IPS-15b (cell line): ENCODE data around the gene PDE4C.
"Not testable (repeated sequence)": the region's sequence is repeated elsewhere in the genome, so short reads cannot be mapped to it uniquely, and the experiment has no call there.

Experiments used
- H3K27me3 ChIP-seq: one replicate; pipeline ENCODE4 v1.6.1; 2013; ENCODE audit warnings: low read length; ENCODE audit not compliant: control insufficient read depth, insufficient read depth
- H3K36me3 ChIP-seq: one replicate; pipeline ENCODE4 v1.6.1; 2013; ENCODE audit warnings: low read length; ENCODE audit not compliant: control insufficient read depth, insufficient read depth
- H3K4me1 ChIP-seq: one replicate; pipeline ENCODE4 v1.6.1; 2013; ENCODE audit warnings: mild to moderate bottlenecking, low read length; ENCODE audit not compliant: control insufficient read depth, insufficient read depth
- H3K4me3 ChIP-seq: one replicate; pipeline ENCODE4 v1.5.1; 2013; ENCODE audit warnings: low read depth, low read length
- H3K9ac ChIP-seq: one replicate; pipeline ENCODE4 v1.6.1; 2013; ENCODE audit warnings: low read depth, mild to moderate bottlenecking, low read length
- H3K9me3 ChIP-seq: one replicate; pipeline ENCODE4 v1.6.1; 2013; ENCODE audit warnings: mild to moderate bottlenecking, low read length; ENCODE audit not compliant: control insufficient read depth, insufficient read depth

The PDE4C gene

DNA sequence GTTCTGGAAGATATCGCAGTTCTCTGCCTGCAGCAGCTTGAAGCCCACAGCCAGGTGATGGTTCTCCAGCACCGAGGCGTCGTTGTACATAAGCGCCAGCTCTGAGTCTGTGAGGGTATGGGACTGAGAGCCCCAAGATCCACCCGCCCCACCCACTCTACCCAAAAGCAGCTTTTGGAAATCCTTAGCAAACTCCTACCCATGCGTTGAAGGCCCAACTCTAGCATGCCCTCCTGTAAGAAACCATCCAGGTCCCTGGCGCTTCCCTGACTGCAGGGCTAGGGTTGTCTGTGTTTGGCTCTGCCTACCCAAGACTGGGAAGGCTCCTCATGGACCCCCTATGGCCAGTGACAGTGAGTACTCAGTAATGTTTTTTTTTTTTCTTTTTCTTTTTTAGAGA, 9.4 kb downstream of the PDE4C start:
- Histone ChIP-seq H3K9me3 (no peaks in the 10 kb centered on the region), H3K9ac (no peak overlapping the region), H3K4me3 (no peak overlapping the region), H3K36me3 (no peaks in the 10 kb centered on the region), H3K27me3 (peaks cover 2% of the 10 kb centered on the region), H3K4me1 (peaks cover 2% of the 10 kb centered on the region)

DNA sequence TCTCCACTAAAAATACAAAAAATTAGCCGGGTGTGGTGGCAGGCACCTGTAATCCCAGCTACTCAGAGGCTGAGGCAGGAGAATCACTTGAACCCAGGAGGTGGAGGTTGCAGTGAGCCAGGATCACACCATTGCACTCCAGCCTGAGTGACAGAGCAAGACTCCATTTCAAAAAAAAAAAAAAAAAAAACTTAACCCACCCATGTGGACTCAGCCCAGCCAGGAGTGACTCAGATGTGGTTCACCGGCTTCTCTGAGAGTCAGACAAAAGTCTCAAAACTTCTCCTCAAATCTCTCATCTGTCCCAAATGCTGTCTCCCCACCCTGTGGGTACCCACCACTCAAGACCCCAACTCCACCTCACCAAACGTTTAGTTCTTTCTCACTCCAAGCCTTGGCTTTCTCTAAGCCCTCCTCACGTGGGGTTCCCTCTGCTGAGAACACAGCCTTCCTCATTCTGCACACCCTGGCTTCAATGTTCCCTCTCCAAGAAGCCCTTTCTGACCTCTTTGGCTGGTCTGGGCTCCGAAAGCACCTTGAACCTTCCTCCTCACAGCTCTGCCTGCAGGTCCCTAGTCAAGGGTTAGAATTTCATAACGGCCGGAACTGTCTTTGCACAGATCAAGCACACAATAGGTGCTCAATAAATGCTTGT, 11.3 kb downstream of the PDE4C start:
- peaks cover 2% of the 10 kb centered on the region for H3K36me3 ChIP-seq
- H3K27me3 ChIP-seq, result peaks cover 1% of the 10 kb centered on the region
- no peak overlapping the region for H3K9ac ChIP-seq
- H3K4me3 ChIP-seq, result no peak overlapping the region
- no peaks in the 10 kb centered on the region for H3K4me1 ChIP-seq
- no peaks in the 10 kb centered on the region for H3K9me3 ChIP-seq

DNA sequence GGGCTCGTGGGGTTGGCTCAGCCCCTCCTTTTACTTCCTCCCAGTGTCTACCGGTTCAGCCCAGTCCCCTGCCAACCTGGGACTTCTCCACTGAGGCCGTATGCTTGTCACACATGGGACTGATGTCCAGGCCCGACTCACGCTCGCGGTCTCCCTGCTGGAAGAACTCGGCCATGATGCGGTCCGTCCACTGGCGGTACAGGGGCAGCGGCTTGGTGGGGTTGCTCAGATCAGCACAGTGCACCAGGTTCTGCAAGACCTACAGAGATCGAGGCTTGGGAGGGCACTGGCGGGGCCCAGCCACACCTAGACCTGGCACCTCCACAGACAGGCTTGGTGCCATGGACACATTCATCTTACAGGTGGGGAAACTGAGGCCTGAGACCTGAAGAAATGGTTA, 14.6 kb downstream of the PDE4C start:
- no peaks in the 10 kb centered on the region for H3K9me3 ChIP-seq
- no peak overlapping the region for H3K4me3 ChIP-seq
- no peaks in the 10 kb centered on the region for H3K27me3 ChIP-seq
- H3K36me3 ChIP-seq, result peaks cover 2% of the 10 kb centered on the region
- no peak overlapping the region for H3K9ac ChIP-seq
- H3K4me1 ChIP-seq, result peaks cover 4% of the 10 kb centered on the region

DNA sequence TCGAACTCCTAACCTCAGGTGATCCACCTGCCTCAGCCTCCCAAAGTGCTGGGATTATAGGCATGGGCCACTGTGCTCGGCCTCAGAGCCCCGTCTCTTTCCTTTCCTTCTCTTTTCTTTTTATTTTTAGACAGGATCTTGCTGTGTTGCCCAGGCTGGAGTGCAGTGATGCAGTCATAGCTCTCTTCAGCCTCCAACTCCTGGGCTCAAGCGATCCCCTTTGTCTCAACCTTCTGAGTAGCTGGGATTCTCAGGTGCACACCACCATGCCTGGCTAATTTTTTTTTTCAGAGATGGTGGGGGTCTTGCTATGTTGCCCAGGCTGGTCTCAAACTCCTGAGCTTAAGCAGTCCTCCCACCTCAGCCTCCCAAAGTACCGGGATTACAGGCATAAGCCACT, 16.3 kb downstream of the PDE4C start:
- H3K27me3 ChIP-seq, H3K36me3 ChIP-seq, H3K9ac ChIP-seq, H3K4me3 ChIP-seq, H3K4me1 ChIP-seq, H3K9me3 ChIP-seq: not testable (repeated sequence)

GRCh38 chr19:18208098-18208951, 17.9 kb downstream of the PDE4C start:
- Histone ChIP-seq H3K9ac (no peak overlapping the region), H3K4me3 (no peak overlapping the region), H3K4me1 (peaks cover 4% of the 10 kb centered on the region), H3K27me3 (no peaks in the 10 kb centered on the region), H3K36me3 (peaks cover 2% of the 10 kb centered on the region), H3K9me3 (no peaks in the 10 kb centered on the region)

GRCh38 chr19:18206018-18206417, 20.2 kb downstream of the PDE4C start:
- peak overlapping the region; percentile 38 for H3K9ac ChIP-seq
- H3K4me3 ChIP-seq, result peak overlapping the region; percentile 69
- no peaks in the 10 kb centered on the region for H3K27me3 ChIP-seq

GRCh38 chr19:18205200-18205892, 20.9 kb downstream of the PDE4C start:
- Histone ChIP-seq H3K9ac (peak overlapping the region; percentile 81), H3K9me3 (no peaks in the 10 kb centered on the region), H3K4me1 (peaks cover 4% of the 10 kb centered on the region), H3K36me3 (peaks cover 2% of the 10 kb centered on the region), H3K4me3 (peak overlapping the region; percentile 69), H3K27me3 (no peaks in the 10 kb centered on the region)

More at GRCh38 chr19:18206018-18206417, 20.2 kb downstream of the PDE4C start:
- Histone ChIP-seq H3K36me3 (no peaks in the 10 kb centered on the region), H3K4me1 (peaks cover 4% of the 10 kb centered on the region), H3K9me3 (no peaks in the 10 kb centered on the region)

GRCh38 chr19:18204394-18205199, 21.6 kb downstream of the PDE4C start:
- Histone ChIP-seq H3K9me3 (no peaks in the 10 kb centered on the region), H3K27me3 (no peaks in the 10 kb centered on the region), H3K4me1 (peaks cover 4% of the 10 kb centered on the region), H3K4me3 (peak overlapping the region; percentile 69), H3K36me3 (peaks cover 5% of the 10 kb centered on the region), H3K9ac (peak overlapping the region; percentile 81)

DNA sequence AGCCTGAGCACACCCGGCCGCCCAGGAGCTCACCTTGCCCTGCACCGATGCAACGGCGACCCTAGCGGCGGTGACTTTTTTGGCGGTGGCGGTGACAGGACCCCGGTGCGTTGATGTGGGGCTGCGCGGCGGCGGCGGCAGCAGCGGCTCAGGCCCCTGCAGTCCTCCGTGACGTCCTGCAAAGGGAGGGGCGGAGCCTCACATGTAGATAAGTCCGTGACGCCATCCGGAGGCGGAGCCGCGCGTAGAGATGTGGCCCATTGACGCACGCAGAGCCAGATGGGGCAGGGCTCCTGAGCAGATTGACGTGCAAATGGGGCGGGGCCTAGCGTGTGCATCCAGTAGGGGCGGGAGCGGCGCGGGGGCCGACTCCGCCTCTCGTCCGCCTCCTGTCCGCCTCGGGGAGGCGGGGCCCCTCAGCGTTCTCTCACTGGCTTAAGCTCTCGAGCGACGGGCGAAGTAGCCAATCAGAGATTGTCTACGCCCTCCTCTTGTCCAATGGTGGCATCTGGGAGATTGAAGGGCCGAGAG, 22.3 kb downstream of the PDE4C start, which contains the start of gene RAB3A:
RAB3A (minus strand) TSS at position 180 of the 531 bp plus-strand sequence. CDS start 1,302 bp downstream, outside the sequence.
- H3K27me3 ChIP-seq, result no peaks in the 10 kb centered on the region
- peak within 1 kb of the TSS; percentile 81 for H3K9ac ChIP-seq
- peaks cover 5% of the 10 kb centered on the region for H3K36me3 ChIP-seq
- peaks cover 4% of the 10 kb centered on the region for H3K4me1 ChIP-seq
- H3K9me3 ChIP-seq, result no peaks in the 10 kb centered on the region
- H3K4me3 ChIP-seq, result peak within 1 kb of the TSS; percentile 95

- H3K27me3 ChIP-seq, result no peaks in the 10 kb centered on the region
- peak overlapping the region; percentile 95 for H3K4me3 ChIP-seq
- peaks cover 4% of the 10 kb centered on the region for H3K4me1 ChIP-seq
- H3K36me3 ChIP-seq, result peaks cover 9% of the 10 kb centered on the region
- H3K9me3 ChIP-seq, result no peaks in the 10 kb centered on the region
- peak overlapping the region; percentile 76 for H3K9ac ChIP-seq
Observed at GRCh38 chr19:18203408-18203862, 22.8 kb downstream of the PDE4C start.
